Smooth muscle cell of bladder (primary cell): ENCODE data around the gene LGALS4. TPM values are rescaled to one million over a fixed set of nuclear protein-coding genes. Genes with fewer than 3 reads are reported as not detected.

Source experiments
- total RNA-seq: library from RNA; depleted of rRNA; stranded (reverse); fragments of >200 nt; gene quantifications from 2 replicates; pipeline ENCODE4 v1.2.3, GENCODE V29; 2014

Gene LGALS4
- 0.14 TPM in 1 of 2 replicates, not detected in the other for total RNA-seq

GRCh38 chr19:38812841-38813320, at the start of gene LGALS4:
LGALS4 (minus strand) TSS chr19:38812945; CDS start chr19:38812886, 59 bp downstream.

GRCh38 chr19:38849860-38850435, 37.2 kb upstream of the LGALS4 start, which contains the start of gene HNRNPL:
HNRNPL (minus strand) TSS chr19:38849986; CDS start chr19:38849966, 20 bp downstream.

GRCh38 chr19:38788478-38789243, 24.1 kb downstream of the LGALS4 start, which contains the start of gene LGALS7B:
LGALS7B (plus strand) TSS chr19:38789200; CDS start chr19:38789227, 27 bp downstream.

GRCh38 chr19:38773469-38774177, 39.1 kb downstream of the LGALS4 start, which contains the start of gene LGALS7:
LGALS7 (minus strand) TSS chr19:38773517; CDS start chr19:38773492, 25 bp downstream.

Other genes starting within 250 kb of the LGALS4 start
- under 0.01 and 0.37 TPM in 2 replicates for gene MAP4K1, start 195.0 kb downstream of the LGALS4 start, total RNA-seq
- 307 and 373 TPM in 2 replicates for gene EIF3K, start 193.8 kb downstream of the LGALS4 start, total RNA-seq
- gene ACTN4, start 165.3 kb downstream of the LGALS4 start, total RNA-seq, result 88.2 and 140 TPM in 2 replicates
- not detected in 2 replicates for gene CAPN12, start 68.5 kb downstream of the LGALS4 start, total RNA-seq
- not detected in 2 replicates for gene LGALS7, start 39.4 kb downstream of the LGALS4 start, total RNA-seq
- gene LGALS7B, start 23.7 kb downstream of the LGALS4 start, total RNA-seq, result 0.28 and 1.0 TPM in 2 replicates
- gene ECH1, start 18.8 kb upstream of the LGALS4 start, total RNA-seq, result 19.6 and 28.3 TPM in 2 replicates
- 205 and 212 TPM in 2 replicates for gene HNRNPL, start 37.0 kb upstream of the LGALS4 start, total RNA-seq
- 2.0 and 2.3 TPM in 2 replicates for gene RINL, start 65.3 kb upstream of the LGALS4 start, total RNA-seq
- gene SIRT2, start 86.7 kb upstream of the LGALS4 start, total RNA-seq, result 41.7 and 45.1 TPM in 2 replicates
- 7.5 and 8.9 TPM in 2 replicates for gene NFKBIB, start 87.0 kb upstream of the LGALS4 start, total RNA-seq
- gene CCER2, start 99.2 kb upstream of the LGALS4 start, total RNA-seq, result not detected in 2 replicates
- 5.7 and 9.0 TPM in 2 replicates for gene SARS2, start 117.8 kb upstream of the LGALS4 start, total RNA-seq
- gene MRPS12, start 118.0 kb upstream of the LGALS4 start, total RNA-seq, result 32.3 and 32.5 TPM in 2 replicates
- gene FBXO17, start 162.8 kb upstream of the LGALS4 start, total RNA-seq, result 11.9 and 22.3 TPM in 2 replicates
- gene FBXO27, start 219.6 kb upstream of the LGALS4 start, total RNA-seq, result 2.0 and 5.5 TPM in 2 replicates